ENCODE results near the gene MASP1. TPM values are rescaled to one million over a fixed set of nuclear protein-coding genes. Genes with fewer than 3 reads are reported as not detected.

MASP1 gene
- total and polyA plus RNA-seq, 4 donors, result 0.31 to 8.3 (median 0.59) TPM

- H3K4me1 ChIP-seq (ENCODE audit: control insufficient read depth in 5 of 5, insufficient read depth in 5 of 5, low read length in 5 of 5), result peaks cover 0 to 13% (median 4%) of the 10 kb centered on the region in 5 donors
- DNase-seq (no peak), ATAC-seq (ENCODE audit: insufficient read depth, low FRiP score) (no peak)
- no peak overlapping the region for H3K27ac ChIP-seq (ENCODE audit: low read depth in 1 of 2, low read length in 1 of 2)
- no peaks in the 10 kb centered on the region for H3K9me3 ChIP-seq (ENCODE audit: control insufficient read depth in 4 of 4, insufficient read depth in 3 of 4, low read length in 3 of 4)
- H3K9ac ChIP-seq (ENCODE audit: insufficient read depth in 1 of 2, low read length in 2 of 2), result no peak overlapping the region
- no peaks in the 10 kb centered on the region for H3K36me3 ChIP-seq (ENCODE audit: control insufficient read depth in 4 of 4, insufficient read depth in 4 of 4, low read length in 4 of 4)
- TF ChIP-seq CTCF (IDR thresholded peaks at IDR 0.05; ENCODE audit: control extremely low read depth, extremely low read depth), result no peak
- peaks cover 0 to 9% (median 0%) of the 10 kb centered on the region in 3 donors for H3K27me3 ChIP-seq (ENCODE audit: control insufficient read depth in 3 of 3, insufficient read depth in 3 of 3, low read length in 2 of 3)
- WGBS, 2 donors, result 70 to 82% methylated on average over 6 of the region's 6 CpGs
- H3K4me3 ChIP-seq, result no peak overlapping the region
Observed at GRCh38 chr3:187295316-187296034, 3.9 kb upstream of the MASP1 start.

DNA sequence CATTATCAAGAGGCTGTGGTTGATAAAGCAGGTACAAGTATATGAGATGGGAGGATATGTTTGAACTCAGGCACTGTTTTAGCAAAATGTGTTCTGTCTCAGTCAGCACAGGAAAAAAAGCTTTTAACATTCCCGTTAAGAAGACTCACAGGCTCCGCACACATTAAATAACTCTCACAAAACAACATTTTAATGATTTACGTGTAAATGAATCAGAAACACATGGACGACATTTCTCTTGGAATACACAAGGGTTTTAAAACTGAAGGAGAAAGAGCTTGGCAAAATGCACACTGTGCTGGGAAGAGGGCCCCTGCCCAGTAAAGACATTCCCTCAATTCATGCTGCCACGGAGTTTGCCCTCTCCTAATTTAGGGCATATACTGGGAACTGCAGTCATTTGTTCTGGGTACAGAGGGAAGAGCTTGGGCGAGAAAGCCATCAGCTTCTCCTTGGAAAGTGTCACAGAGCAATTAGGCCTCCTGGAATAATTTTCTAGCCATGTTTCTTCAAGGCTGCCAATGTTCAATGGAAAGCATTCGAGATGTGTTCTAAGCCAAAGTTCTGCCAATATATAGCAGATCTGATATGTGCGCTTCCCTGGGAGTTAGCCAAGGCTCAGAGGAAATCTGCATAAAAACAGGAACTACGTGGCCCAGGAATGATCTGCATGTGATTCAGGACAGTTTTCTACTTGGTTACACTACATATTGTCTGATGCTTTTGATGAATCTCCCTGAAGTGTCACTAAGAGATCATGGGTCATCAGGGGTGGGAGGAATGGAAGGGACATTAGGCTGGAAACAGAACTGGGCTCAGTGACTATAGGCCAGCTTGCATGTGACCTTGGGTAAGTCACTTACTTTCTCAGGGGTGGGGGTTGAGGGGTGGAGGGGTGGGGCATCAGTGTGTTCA lies 2.2 kb upstream of the MASP1 start:
- H3K27ac ChIP-seq (ENCODE audit: low read depth in 1 of 2, low read length in 1 of 2), result peak overlapping the region in 1 of 2 donors; percentile 22
- no peak for ATAC-seq (ENCODE audit: insufficient read depth, low FRiP score)
- no peak overlapping the region for H3K4me3 ChIP-seq
- 66 to 75% methylated on average over 9 of the region's 9 CpGs for WGBS, 2 donors
- TF ChIP-seq CTCF (IDR thresholded peaks at IDR 0.05; ENCODE audit: control extremely low read depth, extremely low read depth), result no peak
- H3K36me3 ChIP-seq (ENCODE audit: control insufficient read depth in 4 of 4, insufficient read depth in 4 of 4, low read length in 4 of 4), result no peaks in the 10 kb centered on the region
- no peaks in the 10 kb centered on the region for H3K9me3 ChIP-seq (ENCODE audit: control insufficient read depth in 4 of 4, insufficient read depth in 3 of 4, low read length in 3 of 4)
- peaks cover 0 to 13% (median 4%) of the 10 kb centered on the region in 5 donors for H3K4me1 ChIP-seq (ENCODE audit: control insufficient read depth in 5 of 5, insufficient read depth in 5 of 5, low read length in 5 of 5)
- H3K27me3 ChIP-seq (ENCODE audit: control insufficient read depth in 3 of 3, insufficient read depth in 3 of 3, low read length in 2 of 3), result peaks cover 0 to 9% (median 0%) of the 10 kb centered on the region in 3 donors
- peak in 2 of 3 donors; percentile 19 to 28 for DNase-seq
- H3K9ac ChIP-seq (ENCODE audit: insufficient read depth in 1 of 2, low read length in 2 of 2), result no peak overlapping the region

- H3K27ac ChIP-seq (ENCODE audit: low read depth in 1 of 2, low read length in 1 of 2), result peak overlapping the region in 1 of 2 donors; percentile 80
- H3K9ac ChIP-seq (ENCODE audit: insufficient read depth in 1 of 2, low read length in 2 of 2), result no peak overlapping the region
- H3K36me3 ChIP-seq (ENCODE audit: control insufficient read depth in 4 of 4, insufficient read depth in 4 of 4, low read length in 4 of 4), result no peaks in the 10 kb centered on the region
- no peak overlapping the region for H3K4me3 ChIP-seq
- peaks cover 0 to 13% (median 4%) of the 10 kb centered on the region in 5 donors for H3K4me1 ChIP-seq (ENCODE audit: control insufficient read depth in 5 of 5, insufficient read depth in 5 of 5, low read length in 5 of 5)
- ATAC-seq (ENCODE audit: insufficient read depth, low FRiP score) (no peak), DNase-seq (no peak)
- H3K9me3 ChIP-seq (ENCODE audit: control insufficient read depth in 4 of 4, insufficient read depth in 3 of 4, low read length in 3 of 4), result no peaks in the 10 kb centered on the region
- 74 to 76% methylated on average over 5 of the region's 5 CpGs for WGBS, 2 donors
- no peak for TF ChIP-seq CTCF (IDR thresholded peaks at IDR 0.05; ENCODE audit: control extremely low read depth, extremely low read depth)
- peaks cover 0 to 9% (median 0%) of the 10 kb centered on the region in 3 donors for H3K27me3 ChIP-seq (ENCODE audit: control insufficient read depth in 3 of 3, insufficient read depth in 3 of 3, low read length in 2 of 3)
Observed at GRCh38 chr3:187292631-187293515, 1.3 kb upstream of the MASP1 start.

Measured in lung (tissue), 12 donors.